Measurements from ENCODE around the gene OTOF. TPM values are rescaled to one million over a fixed set of nuclear protein-coding genes. Genes with fewer than 3 reads are reported as not detected.

The OTOF gene
- total and polyA plus RNA-seq, 4 experiments from 2014 or later = 0.55 to 0.91 (median 0.83) TPM

DNA sequence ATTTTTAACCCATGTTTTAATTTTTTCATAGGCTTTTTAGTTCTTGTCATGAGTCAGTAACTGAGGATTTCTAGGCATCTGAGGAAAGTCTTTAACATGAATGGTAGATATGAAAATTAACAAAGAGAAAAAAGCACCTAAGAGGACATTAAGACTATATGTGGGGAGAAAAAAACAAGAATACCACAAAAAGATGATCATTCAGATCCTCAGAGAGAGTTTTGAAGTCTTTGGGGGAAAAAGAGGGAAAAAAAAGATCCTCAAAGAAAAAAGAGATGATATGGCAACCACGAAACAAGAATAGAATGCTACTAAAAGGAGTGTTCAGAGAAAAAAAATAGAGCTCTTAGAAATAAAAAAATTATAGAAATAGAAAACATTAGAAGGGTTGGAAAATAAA is 68.1 kb downstream of the OTOF start:
- H3K4me3 ChIP-seq (ENCODE audit: low read length in 2 of 2) = no peak overlapping the region
- no peaks in the 10 kb centered on the region for H3K4me1 ChIP-seq (ENCODE audit: insufficient read depth, low read length)
- H3K9me3 ChIP-seq (ENCODE audit: control insufficient read depth in 1 of 2, low read length in 2 of 2) = no peaks in the 10 kb centered on the region
- Mint-ChIP-seq H3K27ac (no peak overlapping the region), H3K9me3 (no peaks in the 10 kb centered on the region), H3K4me3 (no peak overlapping the region), H3K27me3 (peaks cover 8 to 11% of the 10 kb centered on the region in 2 donors), H3K36me3 (no peaks in the 10 kb centered on the region), H3K4me1 (peaks cover 0 to 8% (median 7%) of the 10 kb centered on the region in 4 donors)
- ChIA-PET POLR2A (ENCODE audit: partially characterized antibody) (no interaction called here), CTCF (ENCODE audit: partially characterized antibody) (no interaction called here)
- intact Hi-C loops (cut with micrococcal nuclease) = no loop called here
- no peak for DNase-seq
- H3K36me3 ChIP-seq (ENCODE audit: insufficient read depth, low read length) = no peaks in the 10 kb centered on the region
- H3K27me3 ChIP-seq (ENCODE audit: insufficient read depth, low read length) = no peaks in the 10 kb centered on the region
- H3K27ac ChIP-seq (ENCODE audit: low read depth, low read length) = no peak overlapping the region

DNA sequence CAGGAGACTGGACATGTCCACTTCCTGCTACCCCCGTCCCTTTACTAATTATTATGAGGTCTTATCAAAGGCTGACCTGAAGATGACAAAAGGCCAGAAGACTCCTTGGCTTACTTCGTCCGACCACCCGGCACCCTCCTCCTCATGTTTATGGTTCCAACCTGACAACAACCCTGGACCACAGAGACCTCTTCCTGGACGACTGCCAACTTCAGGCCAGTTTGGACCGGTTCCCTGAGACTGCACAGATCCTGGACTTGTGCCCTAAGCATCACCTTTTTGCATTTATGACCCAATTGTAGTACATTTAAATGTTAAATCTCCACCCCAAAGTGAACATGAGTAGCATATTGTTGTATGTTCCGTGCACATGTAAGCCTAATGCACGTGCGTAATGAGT is 70.4 kb downstream of the OTOF start:
- H3K27ac Mint-ChIP-seq = no peak overlapping the region
- H3K4me1 Mint-ChIP-seq = peaks cover 0 to 8% (median 7%) of the 10 kb centered on the region in 4 donors
- no peak for DNase-seq
- Histone ChIP-seq H3K4me1 (ENCODE audit: insufficient read depth, low read length) (no peaks in the 10 kb centered on the region), H3K27me3 (ENCODE audit: insufficient read depth, low read length) (peaks cover 3% of the 10 kb centered on the region), H3K27ac (ENCODE audit: low read depth, low read length) (no peak overlapping the region), H3K9me3 (ENCODE audit: control insufficient read depth in 1 of 2, low read length in 2 of 2) (no peaks in the 10 kb centered on the region), H3K4me3 (ENCODE audit: low read length in 2 of 2) (no peak overlapping the region), H3K36me3 (ENCODE audit: insufficient read depth, low read length) (no peaks in the 10 kb centered on the region)
- ChIA-PET POLR2A (ENCODE audit: partially characterized antibody) (no interaction called here), CTCF (ENCODE audit: partially characterized antibody) (no interaction called here)
- no peaks in the 10 kb centered on the region for H3K36me3 Mint-ChIP-seq
- H3K4me3 Mint-ChIP-seq = no peak overlapping the region
- no peaks in the 10 kb centered on the region for H3K9me3 Mint-ChIP-seq
- H3K27me3 Mint-ChIP-seq = peaks cover 14 to 16% of the 10 kb centered on the region in 2 donors
- intact Hi-C loops (cut with micrococcal nuclease) = no loop called here

Other genes with a start within 250 kb of the OTOF start
- 10 to 100 TPM; 89.1 to 93.6 TPM for gene HADHA, start 233.5 kb downstream of the OTOF start, total RNA-seq
- gene HADHA, start 233.5 kb downstream of the OTOF start, polyA plus RNA-seq = 100 to 1,000 TPM; 119 to 126 TPM
- gene HADHB, start 233.2 kb downstream of the OTOF start, total RNA-seq = 10 to 100 TPM; 58.8 to 67.1 TPM
- 100 to 1,000 TPM in 1 of 2 donors, 10 to 100 TPM in 1; 95.0 to 115 TPM for gene HADHB, start 233.2 kb downstream of the OTOF start, polyA plus RNA-seq
- gene SELENOI, start 132.0 kb downstream of the OTOF start, total RNA-seq = 10 to 100 TPM; 19.6 to 20.0 TPM
- gene SELENOI, start 132.0 kb downstream of the OTOF start, polyA plus RNA-seq = 1 to 10 TPM; 2.7 to 3.1 TPM
- gene ADGRF3, start 131.3 kb downstream of the OTOF start, total RNA-seq = 1 to 10 TPM in 1 of 2 experiments, under 1 TPM in 1; 0.97 to 1.7 TPM
- under 1 TPM in 1 of 2 donors, not detected in 1; 0.14 TPM for gene ADGRF3, start 131.3 kb downstream of the OTOF start, polyA plus RNA-seq
- gene DRC1, start 76.2 kb downstream of the OTOF start, total RNA-seq = not detected
- gene DRC1, start 76.2 kb downstream of the OTOF start, polyA plus RNA-seq = not detected
- not detected for gene CIB4, start 163.2 kb upstream of the OTOF start, total RNA-seq
- not detected for gene CIB4, start 163.2 kb upstream of the OTOF start, polyA plus RNA-seq
- not detected for gene KCNK3, start 214.6 kb upstream of the OTOF start, total RNA-seq
- gene KCNK3, start 214.6 kb upstream of the OTOF start, polyA plus RNA-seq = not detected